Ureter (tissue), 1 donor: ENCODE data around the gene STAT3. TPM values are rescaled to one million over a fixed set of nuclear protein-coding genes. Genes with fewer than 3 reads are reported as not detected.
"Not testable (repeated sequence)": the region's sequence is repeated elsewhere in the genome, so short reads cannot be mapped to it uniquely, and the experiment has no call there.

Experiments used
- DNase-seq: peaks from one replicate; pipeline ENCODE4 v3.0.0-alpha.2; 2020; ENCODE audit warnings: low spot score
- total RNA-seq: library from RNA; stranded (reverse); gene quantifications from one replicate; pipeline ENCODE4 v1.2.4, GENCODE V29; 2023
- donor health status: DM: yes; HTN: yes; CAD: no.

Gene STAT3
- total RNA-seq, 1 donor from 2014 or later, result 295 TPM

DNA sequence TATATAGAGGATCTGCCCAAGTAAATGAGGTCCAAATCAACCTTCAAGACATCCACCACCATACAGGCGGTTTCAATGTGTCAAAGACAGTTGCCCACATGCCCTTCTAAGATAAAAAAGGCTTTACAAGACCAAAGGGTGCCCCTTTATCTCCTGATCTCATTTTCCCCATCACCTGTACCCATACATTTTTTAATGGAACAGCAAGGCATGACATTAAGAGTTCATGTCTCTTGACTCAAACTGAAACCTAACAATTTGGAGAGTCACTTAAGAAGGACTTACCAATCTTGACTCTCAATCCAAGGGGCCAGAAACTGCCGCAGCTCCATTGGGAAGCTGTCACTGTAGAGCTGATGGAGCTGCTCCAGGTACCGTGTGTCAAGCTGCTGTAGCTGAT is 40.1 kb downstream of the STAT3 start:
- DNase-seq, result no peak

GRCh38 chr17:42347606-42348005 is 40.6 kb downstream of the STAT3 start:
- no peak for DNase-seq

DNA sequence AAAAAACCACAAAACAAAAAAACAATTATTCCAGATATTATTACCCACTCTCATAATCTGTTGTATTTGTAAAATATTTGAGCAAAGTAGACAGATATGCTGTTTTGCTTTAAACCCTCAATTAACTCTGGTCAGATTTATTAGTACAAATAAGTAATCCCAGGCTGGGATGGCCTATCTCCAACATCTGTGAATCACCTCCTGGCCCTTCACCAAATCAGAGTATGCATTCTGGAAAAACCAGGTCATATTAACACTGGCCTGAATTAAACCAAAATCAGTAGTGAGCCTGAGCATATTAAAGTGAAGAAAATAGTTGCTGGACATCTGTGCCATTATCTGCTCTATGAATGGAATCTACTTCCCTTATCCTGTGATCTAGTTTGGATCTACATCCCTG is 41.0 kb downstream of the STAT3 start:
- peak; percentile 69 for DNase-seq

DNA sequence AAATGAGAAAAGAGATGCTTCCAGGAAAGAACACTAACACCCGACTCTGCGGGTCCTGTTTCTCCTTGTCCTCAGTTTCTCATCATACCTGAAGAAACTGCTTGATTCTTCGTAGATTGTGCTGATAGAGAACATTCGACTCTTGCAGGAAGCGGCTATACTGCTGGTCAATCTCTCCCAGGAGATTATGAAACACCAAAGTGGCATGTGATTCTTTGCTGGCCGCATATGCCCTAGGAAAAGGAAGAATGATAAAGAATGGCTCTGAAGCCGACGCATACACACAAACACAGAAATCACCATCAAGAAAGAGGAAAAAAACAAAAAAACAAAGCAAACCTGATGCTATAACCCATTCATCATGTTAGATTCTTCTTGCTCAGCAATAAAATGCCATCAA is 41.8 kb downstream of the STAT3 start:
- no peak for DNase-seq

DNA sequence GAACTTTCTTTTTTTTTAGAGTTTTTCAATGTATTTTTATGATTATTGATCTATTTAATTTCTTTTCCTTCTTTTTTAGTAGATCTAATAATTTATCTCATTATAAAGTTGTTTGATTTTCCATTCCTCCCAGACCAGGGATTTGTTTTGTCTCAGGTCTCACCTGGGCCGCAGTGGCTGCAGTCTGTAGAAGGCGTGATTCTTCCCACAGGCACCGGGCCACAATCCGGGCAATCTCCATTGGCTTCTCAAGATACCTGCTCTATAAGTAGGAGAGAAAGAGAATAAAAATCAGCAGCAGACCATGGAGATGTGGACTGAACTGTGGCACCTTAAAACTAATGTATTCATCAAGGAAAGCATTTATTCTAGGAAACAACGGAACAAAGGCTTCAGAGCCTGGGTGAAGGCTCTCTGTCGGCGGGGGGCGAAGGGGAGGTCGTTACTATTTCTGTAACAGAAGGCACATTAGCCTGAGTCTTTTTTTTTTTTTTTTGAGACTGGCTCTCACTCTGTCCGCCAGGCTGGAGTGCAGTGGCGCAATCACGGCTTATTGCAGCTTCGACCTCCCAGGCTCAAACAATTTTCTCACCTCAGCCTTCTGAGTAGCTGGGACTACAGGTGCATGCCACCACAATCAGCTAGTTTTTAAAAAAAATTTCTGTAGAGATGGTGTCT is 42.7 kb downstream of the STAT3 start:
- DNase-seq, result no peak

DNA sequence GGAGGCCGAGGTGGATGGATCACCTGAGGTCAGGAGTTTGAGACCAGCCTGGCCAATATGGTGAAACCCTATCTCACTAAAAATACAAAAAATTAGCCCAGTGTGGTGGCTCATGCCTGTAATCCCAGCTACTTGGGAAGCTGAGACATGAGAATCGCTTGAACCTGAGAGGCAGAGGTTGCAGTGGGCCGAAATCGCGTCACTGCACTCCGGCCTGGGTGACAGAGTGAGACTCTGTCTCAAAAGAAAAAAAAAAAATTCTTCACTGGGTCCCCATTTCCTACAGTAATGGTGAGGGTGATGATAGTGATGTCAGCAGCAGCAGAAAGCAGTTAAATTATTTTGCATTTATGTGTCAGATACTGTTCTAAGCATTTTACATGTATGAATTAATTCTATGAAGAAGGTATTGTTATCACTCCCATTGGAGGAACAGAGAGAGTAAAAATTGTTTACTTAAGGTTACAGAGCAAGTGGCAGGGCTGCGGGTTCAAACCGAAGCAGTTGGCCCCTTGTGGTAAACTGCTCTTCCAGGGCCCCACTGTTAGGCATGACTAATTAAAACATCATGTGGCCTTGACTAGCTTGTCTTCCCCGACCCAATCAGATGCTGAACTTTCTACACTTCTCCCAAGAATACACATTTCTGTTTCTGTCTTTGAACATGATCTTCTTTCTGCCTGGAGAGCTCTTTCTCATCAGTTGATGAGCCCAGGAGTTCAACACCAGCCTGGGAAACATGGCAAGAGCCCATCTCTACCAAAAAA is 45.8 kb downstream of the STAT3 start:
- DNase-seq, result no peak

DNA sequence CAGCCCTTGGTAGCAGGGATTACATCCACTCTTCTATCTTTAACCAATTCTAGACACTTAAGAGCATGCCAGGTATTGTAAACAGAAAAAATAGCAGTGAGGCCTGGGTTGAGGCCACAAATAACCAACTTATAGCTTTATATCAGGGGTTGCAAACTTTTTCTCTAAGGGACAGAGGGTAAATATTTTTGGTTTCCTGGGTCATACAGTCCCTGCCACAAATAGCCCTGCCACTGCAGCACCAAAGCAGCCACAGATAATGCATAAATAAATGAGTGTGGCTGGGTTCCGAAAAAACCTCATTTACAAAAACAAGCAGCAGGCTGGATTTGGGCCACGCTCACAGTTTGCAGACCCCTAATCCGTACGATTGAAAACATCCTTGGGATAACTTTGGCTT is 46.7 kb downstream of the STAT3 start:
- no peak for DNase-seq

DNA sequence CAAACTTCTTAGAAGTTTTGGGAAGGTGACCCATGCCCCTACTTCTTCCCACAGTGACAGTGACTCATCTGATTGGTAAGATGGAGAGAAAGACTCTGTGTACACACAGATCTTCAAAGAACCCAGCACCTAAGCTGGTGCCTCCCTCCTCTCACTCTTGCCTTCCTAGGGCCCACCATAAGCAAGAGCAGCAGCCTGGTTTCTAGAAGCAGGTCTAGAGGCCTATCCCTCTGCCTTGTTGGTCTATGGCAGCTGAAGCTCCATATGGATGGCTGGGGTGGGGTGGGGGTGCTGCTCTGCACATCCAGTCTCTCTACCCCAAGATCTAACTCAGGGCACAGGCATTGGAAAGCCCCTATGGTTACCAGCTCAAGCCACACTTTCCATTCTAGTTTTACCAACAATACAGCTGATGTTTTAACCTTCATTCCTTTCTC is 47.5 kb downstream of the STAT3 start:
- no peak for DNase-seq

GRCh38 chr17:42339221-42339620 is 49.0 kb downstream of the STAT3 start:
- no peak for DNase-seq

GRCh38 chr17:42338427-42338985 is 49.7 kb downstream of the STAT3 start:
- DNase-seq, result no peak

DNA sequence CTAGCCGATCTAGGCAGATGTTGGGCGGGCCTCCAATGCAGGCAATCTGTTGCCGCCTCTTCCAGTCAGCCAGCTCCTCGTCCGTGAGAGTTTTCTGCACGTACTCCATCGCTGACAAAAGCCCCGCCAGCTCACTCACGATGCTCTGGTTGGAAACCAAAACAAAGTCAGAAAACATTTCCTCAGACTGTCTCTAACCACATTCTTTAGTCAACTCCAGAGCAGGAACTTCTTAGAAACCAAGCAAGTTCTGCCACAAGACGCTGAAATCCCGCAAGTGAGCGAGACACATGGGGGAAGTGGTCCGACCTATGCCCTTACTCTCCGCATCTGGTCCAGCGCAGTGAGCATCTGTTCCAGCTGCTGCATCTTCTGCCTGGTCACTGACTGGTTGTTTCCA is 50.8 kb downstream of the STAT3 start:
- no peak for DNase-seq

DNA sequence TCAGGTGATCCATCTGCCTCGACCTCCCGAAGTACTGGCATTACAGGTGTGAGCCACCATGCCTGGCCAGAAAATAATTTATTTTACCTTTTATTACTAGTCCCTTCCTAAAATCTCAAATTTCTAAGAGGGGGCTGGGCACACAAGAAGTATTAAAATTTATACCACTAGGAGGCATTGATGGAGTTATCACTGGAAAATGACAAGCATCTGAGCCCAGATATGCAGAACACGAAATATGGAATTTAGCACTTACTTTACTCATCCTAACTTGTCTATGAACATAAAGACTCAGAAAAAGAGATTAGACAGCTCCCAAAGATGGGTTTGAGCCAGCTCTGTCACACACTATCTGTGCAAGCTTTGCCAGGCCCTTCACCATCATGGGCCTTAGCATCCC is 53.6 kb downstream of the STAT3 start:
- no peak for DNase-seq

- no peak for DNase-seq
Measured at GRCh38 chr17:42333053-42333452, 55.2 kb downstream of the STAT3 start.

- DNase-seq, result no peak
Measured at GRCh38 chr17:42329025-42329976, 58.9 kb downstream of the STAT3 start.

DNA sequence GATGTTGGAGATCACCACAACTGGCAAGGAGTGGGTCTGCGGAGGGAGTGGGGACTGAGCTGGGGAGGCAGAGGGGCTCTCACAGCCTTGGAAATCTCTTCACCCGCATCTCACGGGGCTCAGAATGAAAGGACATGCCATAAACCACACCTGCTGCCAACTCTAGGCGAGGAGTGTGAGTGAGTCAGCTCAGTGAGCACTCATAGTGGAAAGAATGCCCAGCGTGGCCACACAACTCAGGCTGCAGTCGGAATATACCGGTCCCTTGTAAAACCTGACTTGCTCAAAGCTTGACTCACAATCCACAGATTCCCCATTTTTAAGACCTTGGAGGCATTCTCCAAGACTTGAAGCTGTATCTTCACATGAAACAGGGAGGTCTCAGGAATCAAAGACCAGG is 63.2 kb downstream of the STAT3 start:
- no peak for DNase-seq

GRCh38 chr17:42323268-42323773 is 64.9 kb downstream of the STAT3 start:
- DNase-seq, result no peak

- DNase-seq, result peak; percentile 92
Measured at GRCh38 chr17:42322382-42323267, 65.6 kb downstream of the STAT3 start.

- no peak for DNase-seq
Measured at GRCh38 chr17:42321555-42321954, 66.7 kb downstream of the STAT3 start.

DNA sequence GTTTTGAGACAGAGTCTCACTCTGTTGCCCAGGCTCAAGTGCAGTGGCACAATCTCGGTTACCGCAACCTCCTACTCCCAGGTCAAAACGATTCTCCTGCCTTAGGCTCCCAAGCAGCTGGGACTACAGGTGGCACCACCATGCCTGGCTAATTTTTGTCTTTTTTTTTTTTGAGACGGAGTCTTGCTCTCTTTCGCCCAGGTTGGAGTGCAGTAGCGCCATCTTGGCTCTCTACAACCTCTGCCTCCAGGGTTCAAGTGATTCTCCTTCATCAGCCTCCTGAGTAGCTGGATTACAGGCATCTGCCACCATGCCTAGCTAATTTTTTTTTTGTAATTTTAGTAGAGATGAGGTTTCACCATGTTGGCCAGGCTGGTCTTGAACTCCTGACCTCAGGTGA is 70.3 kb downstream of the STAT3 start:
- DNase-seq, result not testable (repeated sequence)

DNA sequence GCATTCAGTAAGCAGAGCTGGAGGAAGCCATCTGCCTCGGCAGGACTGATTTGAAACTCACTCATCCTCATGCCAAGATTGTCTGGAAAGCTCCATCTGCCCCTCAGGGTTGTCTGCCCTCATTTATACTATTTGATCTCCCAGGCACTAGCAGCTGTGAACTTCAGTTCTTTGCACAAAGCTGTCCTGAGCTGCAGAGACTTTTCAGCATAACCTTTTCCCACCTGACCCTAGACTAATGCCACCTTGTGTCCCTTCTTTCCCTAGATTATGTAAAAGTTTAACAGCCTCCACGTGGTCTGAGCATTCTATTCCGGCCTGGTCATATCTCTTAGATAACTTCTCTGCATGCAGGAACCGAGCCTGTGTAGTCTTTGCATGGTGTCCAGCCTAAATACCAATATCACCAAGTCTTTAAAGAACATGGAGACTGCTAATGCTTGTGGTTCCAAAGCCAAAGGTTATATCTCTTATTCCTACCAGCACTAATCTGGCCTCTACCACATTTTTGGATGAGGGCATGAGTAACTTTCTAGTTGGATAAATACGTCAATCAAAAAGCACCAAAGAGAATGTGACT is 70.9 kb downstream of the STAT3 start:
- DNase-seq, result no peak
